SU-DHL-6 (cell line): ENCODE measurements around the gene SRL.

Experiments
- H2AFZ ChIP-seq: fragments of 200-600 bp; sonication (generic); 2 replicates; pipeline ENCODE4 v1.6.1; 2014; ENCODE audit warnings: low read depth, mild to moderate bottlenecking, moderate library complexity, mixed read lengths, antibody characterized with exemption, low read length; ENCODE audit not compliant: severe bottlenecking
- H3F3A ChIP-seq: fragments of 200-600 bp; shearing (Covaris generic); 2 replicates; pipeline ENCODE4 v1.6.0; 2016; ENCODE audit warnings: antibody characterized with exemption, mild to moderate bottlenecking; ENCODE audit not compliant: insufficient read depth
- H3K27ac ChIP-seq: fragments of 200-600 bp; sonication (generic); 2 replicates; pipeline ENCODE4 v1.5.1; 2016; ENCODE audit warnings: low read depth, mild to moderate bottlenecking, low read length, moderate library complexity, mixed read lengths
- H3K27me3 ChIP-seq: fragments of 200-600 bp; sonication (generic), shearing (Covaris generic); 2 replicates; pipeline ENCODE4 v1.6.0; 2014; ENCODE audit warnings: mild to moderate bottlenecking, low read length
- H3K36me3 ChIP-seq: fragments of 200-600 bp; sonication (generic); 2 replicates; pipeline ENCODE4 v1.6.1; 2014; ENCODE audit warnings: mild to moderate bottlenecking, low read length, mixed read lengths
- H3K4me2 ChIP-seq: fragments of 300-600, 200-600 bp; shearing (Covaris generic), sonication (generic); 2 replicates; pipeline ENCODE4 v1.6.0; 2014; ENCODE audit warnings: low read length, low read depth, mild to moderate bottlenecking; ENCODE audit not compliant: poor library complexity, severe bottlenecking
- H3K4me3 ChIP-seq: fragments of 200-600 bp; sonication (generic); 2 replicates; pipeline ENCODE4 v1.5.1; 2014; ENCODE audit warnings: antibody characterized with exemption, low read length, mild to moderate bottlenecking, mixed read lengths; ENCODE audit not compliant: insufficient read depth, poor library complexity, severe bottlenecking
- H3K79me2 ChIP-seq: fragments of 200-600 bp; sonication (generic); 2 replicates; pipeline ENCODE4 v1.6.1; 2014; ENCODE audit warnings: mild to moderate bottlenecking, low read length, moderate library complexity; ENCODE audit not compliant: insufficient read depth
- H3K9ac ChIP-seq: fragments of 200-600 bp; sonication (generic); 2 replicates; pipeline ENCODE4 v1.7.0; 2014; ENCODE audit warnings: mild to moderate bottlenecking, low read length
- H3K9me2 ChIP-seq: fragments of 200-600 bp; sonication (generic); replicated peaks from 2 replicates; pipeline ENCODE4 v1.6.1; 2014; ENCODE audit warnings: low read length; ENCODE audit not compliant: insufficient read depth
- H3K9me3 ChIP-seq: fragments of 200-600 bp; sonication (generic); 2 replicates; pipeline ENCODE4 v1.6.1; 2014; ENCODE audit warnings: low read length, mixed read lengths; ENCODE audit not compliant: insufficient read depth
- H4K20me1 ChIP-seq: fragments of 200-600 bp; sonication (generic); 2 replicates; pipeline ENCODE4 v1.6.1; 2014; ENCODE audit warnings: low read depth, mild to moderate bottlenecking, antibody characterized with exemption, low read length, moderate library complexity, mixed read lengths
- CTCF ChIP-seq: fragments of 200-600 bp; sonication (generic); IDR thresholded peaks from one replicate; pipeline ENCODE4 v1.5.1; 2017; ENCODE audit warnings: antibody characterized with exemption, mild to moderate bottlenecking, low read length, moderate library complexity; ENCODE audit not compliant: insufficient read depth, poor library complexity, severe bottlenecking
- EZH2phosphoT487 ChIP-seq: fragments of 200-600 bp; sonication (generic), shearing (Covaris generic); conservative IDR thresholded peaks from 2 replicates; pipeline ENCODE4 v1.6.1; 2018; ENCODE audit warnings: mild to moderate bottlenecking, antibody characterized with exemption, low read length, moderate library complexity, mixed read lengths

SRL gene

GRCh38 chr16:4207683-4208340, 34.1 kb downstream of the SRL start:
- Histone ChIP-seq H3K9ac (no peak overlapping the region), H3K79me2 (no peaks in the 10 kb centered on the region), H3K27me3 (no peaks in the 10 kb centered on the region), H2AFZ (no peak overlapping the region), H3F3A (no peaks in the 10 kb centered on the region), H4K20me1 (no peaks in the 10 kb centered on the region), H3K36me3 (no peaks in the 10 kb centered on the region), H3K27ac (no peak overlapping the region), H3K4me2 (no peak overlapping the region), H3K9me2 (no peaks in the 10 kb centered on the region), H3K9me3 (no peaks in the 10 kb centered on the region), H3K4me3 (no peak overlapping the region)
- TF ChIP-seq CTCF (no peak), EZH2phosphoT487 (no peak)

DNA sequence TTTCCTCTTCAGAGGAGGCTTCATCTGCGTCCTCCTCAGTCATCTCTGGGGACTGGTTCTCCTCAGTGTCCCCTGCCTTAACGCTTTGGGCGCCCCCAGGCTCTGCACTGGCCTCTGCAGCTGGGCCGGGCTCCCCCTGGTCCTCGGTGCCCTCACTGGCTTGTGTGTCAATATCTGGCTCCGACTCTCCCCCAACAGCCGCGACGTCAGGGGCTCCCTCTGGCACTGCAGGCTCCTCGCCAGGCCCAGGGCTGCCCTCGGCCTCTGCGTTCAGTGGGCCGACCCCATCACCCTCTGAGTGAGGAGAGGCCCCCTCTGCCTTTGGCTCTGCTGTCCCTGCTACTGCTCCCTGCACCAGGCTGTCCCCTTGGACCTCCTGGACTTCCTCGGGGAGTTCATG, 34.7 kb downstream of the SRL start:
- no peak for TF ChIP-seq EZH2phosphoT487
- no peak for TF ChIP-seq CTCF
- Histone ChIP-seq H2AFZ (no peak overlapping the region), H3K4me3 (no peak overlapping the region), H3K9me3 (no peaks in the 10 kb centered on the region), H3K27ac (no peak overlapping the region), H3K9ac (no peak overlapping the region), H4K20me1 (no peaks in the 10 kb centered on the region), H3K36me3 (no peaks in the 10 kb centered on the region), H3K27me3 (no peaks in the 10 kb centered on the region), H3K4me2 (no peak overlapping the region), H3K9me2 (no peaks in the 10 kb centered on the region), H3K79me2 (no peaks in the 10 kb centered on the region), H3F3A (no peaks in the 10 kb centered on the region)

- H3K27me3 ChIP-seq = no peaks in the 10 kb centered on the region
- H3K9ac ChIP-seq = no peak overlapping the region
- H2AFZ ChIP-seq = no peak overlapping the region
Observed at GRCh38 chr16:4206680-4207079, 35.2 kb downstream of the SRL start.

More at GRCh38 chr16:4206680-4207079, 35.2 kb downstream of the SRL start:
- no peaks in the 10 kb centered on the region for H3K9me3 ChIP-seq
- H3K36me3 ChIP-seq = no peaks in the 10 kb centered on the region
- no peak overlapping the region for H3K4me3 ChIP-seq
- H3K4me2 ChIP-seq = no peak overlapping the region
- TF ChIP-seq CTCF (no peak), EZH2phosphoT487 (no peak)
- H3F3A ChIP-seq = no peaks in the 10 kb centered on the region
- H3K9me2 ChIP-seq = no peaks in the 10 kb centered on the region
- H3K27ac ChIP-seq = no peak overlapping the region
- no peaks in the 10 kb centered on the region for H3K79me2 ChIP-seq
- no peaks in the 10 kb centered on the region for H4K20me1 ChIP-seq
